ENCODE data around the gene UHRF2. TPM values are rescaled to one million over a fixed set of nuclear protein-coding genes. Genes with fewer than 3 reads are reported as not detected.

UHRF2 gene
- total RNA-seq, 1 donor from 2014 or later, result 31.9 TPM

GRCh38 chr9:6461619-6462018 lies 48.6 kb downstream of the UHRF2 start:
- TF ChIP-seq, protein P1, sequence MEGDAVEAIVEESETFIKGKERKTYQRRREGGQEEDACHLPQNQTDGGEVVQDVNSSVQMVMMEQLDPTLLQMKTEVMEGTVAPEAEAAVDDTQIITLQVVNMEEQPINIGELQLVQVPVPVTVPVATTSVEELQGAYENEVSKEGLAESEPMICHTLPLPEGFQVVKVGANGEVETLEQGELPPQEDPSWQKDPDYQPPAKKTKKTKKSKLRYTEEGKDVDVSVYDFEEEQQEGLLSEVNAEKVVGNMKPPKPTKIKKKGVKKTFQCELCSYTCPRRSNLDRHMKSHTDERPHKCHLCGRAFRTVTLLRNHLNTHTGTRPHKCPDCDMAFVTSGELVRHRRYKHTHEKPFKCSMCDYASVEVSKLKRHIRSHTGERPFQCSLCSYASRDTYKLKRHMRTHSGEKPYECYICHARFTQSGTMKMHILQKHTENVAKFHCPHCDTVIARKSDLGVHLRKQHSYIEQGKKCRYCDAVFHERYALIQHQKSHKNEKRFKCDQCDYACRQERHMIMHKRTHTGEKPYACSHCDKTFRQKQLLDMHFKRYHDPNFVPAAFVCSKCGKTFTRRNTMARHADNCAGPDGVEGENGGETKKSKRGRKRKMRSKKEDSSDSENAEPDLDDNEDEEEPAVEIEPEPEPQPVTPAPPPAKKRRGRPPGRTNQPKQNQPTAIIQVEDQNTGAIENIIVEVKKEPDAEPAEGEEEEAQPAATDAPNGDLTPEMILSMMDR (IDR thresholded peaks at IDR 0.05; ENCODE audit: insufficient read depth, low read length, poor library complexity, severe bottlenecking), result no peak
- no peak for DNase-seq (ENCODE audit: low read depth)
- no peaks in the 10 kb centered on the region for H3K36me3 ChIP-seq (ENCODE audit: control insufficient read depth, insufficient read depth, low read length)
- H3K4me3 ChIP-seq (ENCODE audit: low read depth, low read length), result no peak overlapping the region
- no peaks in the 10 kb centered on the region for H3K27me3 ChIP-seq (ENCODE audit: control insufficient read depth, insufficient read depth, low read length)

- no peak overlapping the region for H3K4me3 ChIP-seq (ENCODE audit: low read depth, low read length)
- no peak for DNase-seq (ENCODE audit: low read depth)
- H3K36me3 ChIP-seq (ENCODE audit: control insufficient read depth, insufficient read depth, low read length), result no peaks in the 10 kb centered on the region
- no peaks in the 10 kb centered on the region for H3K27me3 ChIP-seq (ENCODE audit: control insufficient read depth, insufficient read depth, low read length)
- TF ChIP-seq, protein P1 (IDR thresholded peaks at IDR 0.05; ENCODE audit: insufficient read depth, low read length, poor library complexity, severe bottlenecking), result no peak
These were observed 54.1 kb downstream of the UHRF2 start for GRCh38 chr9:6467006-6467625.

DNA sequence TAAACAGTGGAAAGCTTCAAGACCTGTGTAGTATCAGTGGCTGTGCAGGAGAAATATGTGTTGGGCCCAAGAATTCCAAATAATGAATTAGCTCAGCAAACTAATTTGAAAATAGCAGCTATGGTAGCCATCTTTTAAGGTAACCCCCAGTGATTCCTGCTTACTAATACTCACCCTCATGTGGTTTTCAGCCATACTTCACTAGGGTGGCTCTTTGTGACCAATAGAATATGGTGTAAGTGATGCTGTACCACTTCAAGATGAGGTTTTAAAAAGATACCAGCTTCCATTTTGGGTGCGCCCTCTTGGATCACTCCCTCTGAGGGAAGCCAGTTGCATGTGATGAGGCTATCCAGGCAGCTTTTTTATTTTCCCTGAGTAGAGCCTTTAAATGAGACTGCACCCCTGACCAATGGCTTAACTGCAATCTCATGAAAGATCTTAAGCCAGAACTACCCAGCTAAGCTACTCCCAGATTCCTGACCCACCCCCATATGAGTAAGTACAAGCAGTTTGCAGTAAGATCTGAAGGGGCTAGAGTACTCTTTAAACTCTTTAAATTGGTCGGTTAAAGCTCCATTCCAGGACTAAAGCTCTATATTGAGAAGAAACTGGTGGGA lies 58.3 kb downstream of the UHRF2 start:
- H3K27me3 ChIP-seq (ENCODE audit: control insufficient read depth, insufficient read depth, low read length), result no peaks in the 10 kb centered on the region
- no peak for DNase-seq (ENCODE audit: low read depth)
- no peak overlapping the region for H3K4me3 ChIP-seq (ENCODE audit: low read depth, low read length)
- H3K36me3 ChIP-seq (ENCODE audit: control insufficient read depth, insufficient read depth, low read length), result no peaks in the 10 kb centered on the region
- TF ChIP-seq, protein P1 (IDR thresholded peaks at IDR 0.05; ENCODE audit: insufficient read depth, low read length, poor library complexity, severe bottlenecking), result no peak

- TF ChIP-seq, protein P1 (IDR thresholded peaks at IDR 0.05; ENCODE audit: insufficient read depth, low read length, poor library complexity, severe bottlenecking), result no peak
- H3K27me3 ChIP-seq (ENCODE audit: control insufficient read depth, insufficient read depth, low read length), result no peaks in the 10 kb centered on the region
- no peaks in the 10 kb centered on the region for H3K36me3 ChIP-seq (ENCODE audit: control insufficient read depth, insufficient read depth, low read length)
- no peak for DNase-seq (ENCODE audit: low read depth)
- H3K4me3 ChIP-seq (ENCODE audit: low read depth, low read length), result no peak overlapping the region
These were observed 60.2 kb downstream of the UHRF2 start for GRCh38 chr9:6473151-6473550.

DNA sequence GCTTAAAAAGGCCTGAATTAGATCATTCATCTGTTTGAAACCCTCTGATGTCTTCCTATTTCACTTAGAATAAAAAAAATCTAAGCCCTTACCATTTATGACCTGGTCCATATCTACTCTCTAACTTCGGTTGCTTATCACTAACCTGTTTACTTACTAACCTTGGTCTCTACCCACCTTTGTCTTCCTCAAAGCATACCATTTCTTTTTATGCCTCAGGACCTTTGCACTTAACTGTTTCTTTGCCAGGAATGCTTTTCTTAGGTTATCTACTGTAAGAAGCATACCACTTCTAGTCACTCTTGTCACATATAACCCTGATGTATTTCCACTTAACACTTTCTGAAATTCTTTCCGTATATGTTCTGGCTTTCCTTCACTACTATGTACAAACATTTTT lies 67.0 kb downstream of the UHRF2 start:
- H3K4me3 ChIP-seq (ENCODE audit: low read depth, low read length), result no peak overlapping the region
- H3K36me3 ChIP-seq (ENCODE audit: control insufficient read depth, insufficient read depth, low read length), result no peaks in the 10 kb centered on the region
- DNase-seq (ENCODE audit: low read depth), result no peak
- TF ChIP-seq, protein P1 (IDR thresholded peaks at IDR 0.05; ENCODE audit: insufficient read depth, low read length, poor library complexity, severe bottlenecking), result no peak
- H3K27me3 ChIP-seq (ENCODE audit: control insufficient read depth, insufficient read depth, low read length), result no peaks in the 10 kb centered on the region

DNA sequence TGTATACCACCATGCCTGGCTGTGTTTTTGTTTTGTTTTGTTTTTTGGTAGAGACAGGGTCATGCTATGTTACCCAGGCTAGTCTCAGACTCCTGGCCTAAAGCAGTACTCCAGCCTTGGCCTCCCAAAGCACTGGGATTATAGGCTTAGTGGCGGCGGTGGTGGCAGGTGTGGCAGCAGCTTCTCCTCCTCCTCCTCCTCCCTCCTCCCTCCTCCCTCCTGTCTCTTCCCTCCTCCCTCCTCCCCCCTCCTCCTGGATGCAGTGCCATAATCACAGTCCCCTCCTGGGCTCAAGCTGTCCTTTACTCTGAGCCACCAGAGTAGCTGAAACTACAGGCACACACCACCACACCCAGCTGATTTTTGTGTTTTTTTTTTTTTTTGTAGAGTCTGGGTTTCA lies 71.2 kb downstream of the UHRF2 start:
- TF ChIP-seq, protein P1 (IDR thresholded peaks at IDR 0.05; ENCODE audit: insufficient read depth, low read length, poor library complexity, severe bottlenecking), result no peak
- Histone ChIP-seq H3K4me3 (ENCODE audit: low read depth, low read length) (no peak overlapping the region), H3K36me3 (ENCODE audit: control insufficient read depth, insufficient read depth, low read length) (no peaks in the 10 kb centered on the region), H3K27me3 (ENCODE audit: control insufficient read depth, insufficient read depth, low read length) (no peaks in the 10 kb centered on the region)
- no peak for DNase-seq (ENCODE audit: low read depth)

Data from kidney epithelial cell (primary cell).